Right forelimb (tissue), 1 donor: Measurements from ENCODE around the gene KIAA1549.
"Not testable (repeated sequence)": the region's sequence is repeated elsewhere in the genome, so short reads cannot be mapped to it uniquely, and the experiment has no call there.

ENCODE experiments used
- DNase-seq: peaks from one replicate; pipeline ENCODE4 v3.0.0-alpha.2; 2018

The KIAA1549 gene

GRCh38 chr7:138981332-138982203 is at the start of gene KIAA1549:
KIAA1549 (minus strand) TSS chr7:138981389; CDS start chr7:138981269, 120 bp downstream.
- DNase-seq, result peak; percentile 81

- DNase-seq, result no peak
Observed at GRCh38 chr7:139029353-139029752, 48.2 kb upstream of the KIAA1549 start.

- no peak for DNase-seq
Observed at GRCh38 chr7:139026551-139026950, 45.4 kb upstream of the KIAA1549 start.

DNA sequence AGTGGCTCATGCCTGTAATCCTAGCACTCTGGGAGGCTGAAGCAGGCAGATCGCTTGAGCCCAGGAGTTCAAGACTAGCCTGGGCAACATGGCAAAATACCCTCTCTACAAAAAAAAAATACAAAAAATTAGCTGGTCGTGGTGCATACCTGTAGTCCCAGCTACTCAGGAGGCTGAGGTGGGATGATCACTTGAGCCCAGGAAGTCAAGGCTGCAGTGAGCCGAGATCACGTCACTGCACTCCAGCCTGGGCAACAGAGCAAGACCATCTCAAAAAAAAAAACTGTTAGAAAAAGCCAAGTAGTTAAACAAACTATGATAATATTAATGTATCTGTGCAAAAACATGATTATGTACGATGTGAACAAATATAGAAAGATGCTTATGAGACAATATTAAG is 44.7 kb upstream of the KIAA1549 start:
- DNase-seq, result not testable (repeated sequence)

GRCh38 chr7:139023076-139023475 is 41.9 kb upstream of the KIAA1549 start:
- no peak for DNase-seq

GRCh38 chr7:139022286-139022685 is 41.1 kb upstream of the KIAA1549 start:
- no peak for DNase-seq

DNA sequence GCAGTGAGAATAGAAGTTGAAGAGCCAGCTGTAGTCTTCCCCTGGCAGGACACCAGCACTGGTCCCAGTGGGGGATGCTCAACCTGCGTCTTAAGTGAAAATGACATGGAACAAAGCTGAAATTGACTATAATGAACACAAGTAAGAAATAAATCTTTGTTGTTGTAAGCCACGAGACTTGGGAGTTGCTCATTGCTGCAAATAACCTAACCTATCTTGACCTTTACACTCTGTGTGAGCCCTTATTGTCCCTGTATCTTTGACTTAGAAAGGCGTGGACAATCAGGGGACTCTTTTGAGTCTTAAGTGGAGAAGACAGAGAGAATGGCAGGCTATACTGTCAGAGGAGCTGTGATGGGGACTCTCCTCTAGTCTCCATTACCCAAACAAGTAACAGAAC is 37.7 kb upstream of the KIAA1549 start:
- no peak for DNase-seq

- peak; percentile 68 for DNase-seq
Observed at GRCh38 chr7:139016931-139017511, 35.8 kb upstream of the KIAA1549 start.

DNA sequence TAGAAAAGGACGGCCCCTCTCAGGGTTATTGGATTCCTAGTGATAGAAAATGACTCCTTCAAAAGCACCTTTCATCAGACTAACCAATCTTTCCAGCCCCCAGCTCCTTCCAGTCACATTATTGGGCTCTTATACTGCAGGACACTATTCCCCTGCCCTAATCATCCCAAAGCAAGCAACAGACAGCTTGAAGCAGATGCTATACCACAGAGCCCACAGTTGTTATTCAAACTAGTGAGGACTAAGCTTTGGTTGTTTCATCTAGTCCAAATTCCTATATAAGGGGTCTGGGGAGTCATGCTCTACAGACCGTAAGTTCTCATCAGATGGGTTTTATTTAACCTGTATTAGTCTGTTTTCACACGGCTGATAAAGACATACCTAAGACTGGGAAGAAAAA is 30.2 kb upstream of the KIAA1549 start:
- no peak for DNase-seq

- no peak for DNase-seq
Observed at GRCh38 chr7:139004321-139005090, 23.3 kb upstream of the KIAA1549 start.

DNA sequence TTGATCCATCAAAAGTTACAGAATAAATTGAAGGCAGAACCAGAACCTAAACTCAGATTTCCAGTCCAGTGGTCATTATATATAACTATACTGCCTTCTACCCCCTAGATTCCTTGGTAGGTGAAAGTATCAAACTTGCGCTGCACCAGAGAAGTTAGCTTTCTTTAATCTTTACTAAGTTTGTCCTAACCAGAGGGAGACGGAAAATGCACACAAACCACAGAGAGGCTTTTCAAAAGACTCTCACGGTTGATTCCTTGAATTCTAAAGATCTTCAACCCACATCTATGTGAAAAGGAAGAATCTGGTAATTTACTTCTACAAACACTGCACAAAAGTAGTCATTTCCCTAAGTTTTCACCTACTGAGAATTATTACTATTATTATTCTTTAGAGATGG is 18.2 kb upstream of the KIAA1549 start:
- no peak for DNase-seq

GRCh38 chr7:138992052-138992531 is 10.9 kb upstream of the KIAA1549 start:
- DNase-seq, result no peak

- no peak for DNase-seq
Observed at GRCh38 chr7:138987686-138988085, 6.5 kb upstream of the KIAA1549 start.

- DNase-seq, result no peak
Observed at GRCh38 chr7:138982204-138982623, 1.0 kb upstream of the KIAA1549 start.

DNA sequence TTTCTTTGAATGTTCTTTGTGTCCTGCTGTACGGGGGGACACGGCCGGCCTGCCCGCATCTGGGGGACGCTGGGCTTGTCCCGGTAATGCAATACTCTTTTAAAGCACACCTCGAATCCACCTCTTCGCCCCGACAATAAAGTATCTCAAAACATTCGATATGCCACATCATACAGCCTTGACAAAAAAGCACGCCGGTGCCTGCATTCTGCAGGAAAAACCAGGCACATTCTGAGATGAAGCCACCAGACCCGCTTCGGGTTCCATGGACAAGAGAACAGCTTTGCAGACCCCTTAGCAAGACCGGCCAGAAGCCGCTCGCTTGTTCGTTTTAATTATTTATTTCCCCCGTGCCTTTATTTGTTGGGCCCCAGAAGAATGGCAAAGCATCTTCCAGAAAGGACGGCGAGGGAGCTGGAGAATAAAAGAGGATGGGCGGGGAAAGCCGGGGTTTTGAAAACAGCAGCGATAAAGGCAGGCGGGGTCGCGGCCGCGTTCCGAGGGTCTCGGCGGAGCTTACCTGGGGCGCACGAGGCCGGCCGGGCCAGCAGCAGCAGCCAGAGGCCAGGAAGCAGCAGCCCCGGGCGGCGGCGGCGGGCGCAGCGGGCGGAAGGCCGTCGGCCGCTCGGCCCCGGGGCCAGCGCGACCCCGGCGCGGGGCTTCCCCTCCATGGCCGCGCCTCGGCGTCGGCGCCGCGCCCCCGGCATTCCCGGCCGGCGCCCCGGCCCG is 462 bp downstream of the KIAA1549 start:
- DNase-seq, result peak; percentile 66

GRCh38 chr7:138979988-138980562 is 1.1 kb downstream of the KIAA1549 start:
- DNase-seq, result no peak

- DNase-seq, result no peak
Observed at GRCh38 chr7:138979226-138979979, 1.8 kb downstream of the KIAA1549 start.

- DNase-seq, result no peak
Observed at GRCh38 chr7:138978541-138979184, 2.5 kb downstream of the KIAA1549 start.

- not testable (repeated sequence) for DNase-seq
Observed at GRCh38 chr7:138976161-138976560, 5.0 kb downstream of the KIAA1549 start.

DNA sequence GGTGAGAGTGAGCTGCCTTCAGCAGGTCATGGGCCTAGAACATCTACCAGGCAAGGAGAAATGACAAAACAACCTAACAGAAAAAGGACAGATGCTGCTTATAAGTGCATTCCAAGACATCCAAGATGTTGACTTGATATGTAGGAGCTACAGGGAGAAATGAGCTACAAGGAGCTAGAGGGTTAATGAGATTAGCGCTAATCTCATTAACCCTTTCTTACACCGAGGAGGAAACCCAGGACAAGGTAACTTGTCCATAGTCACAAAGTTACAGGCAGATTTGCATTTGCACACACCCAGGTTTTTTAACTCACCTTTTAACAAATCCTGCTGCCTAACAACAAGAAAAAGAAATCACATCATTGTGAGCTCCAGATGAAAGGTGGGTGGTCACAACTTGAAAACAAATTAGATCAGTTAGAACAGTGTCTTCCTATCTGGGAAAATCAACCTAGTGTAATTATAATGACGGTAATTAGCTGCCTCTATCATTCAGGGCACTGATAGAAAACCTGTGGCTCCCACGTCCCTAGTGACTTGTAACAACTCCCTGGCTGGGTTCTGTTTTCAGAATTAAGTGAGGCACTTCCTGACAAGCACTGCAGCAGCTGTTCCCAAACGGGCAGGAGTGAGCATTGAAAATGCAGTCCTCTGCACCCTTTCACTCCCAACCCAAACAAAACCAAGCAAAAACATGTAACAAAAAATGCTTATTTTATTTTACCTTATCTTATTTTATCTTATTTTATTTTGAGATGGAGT is 5.7 kb downstream of the KIAA1549 start:
- no peak for DNase-seq
